HG02885 (cell line): ENCODE results near the gene PRDM10.
"Not testable (repeated sequence)": the region's sequence is repeated elsewhere in the genome, so short reads cannot be mapped to it uniquely, and the experiment has no call there.

Experiments used
- ATAC-seq: cut with Tn5 transposase; IDR thresholded peaks from one replicate; pipeline ENCODE4 v1.9.1; 2021; ENCODE audit warnings: mild to moderate bottlenecking; ENCODE audit not compliant: unreplicated experiment, poor library complexity

PRDM10 gene

DNA sequence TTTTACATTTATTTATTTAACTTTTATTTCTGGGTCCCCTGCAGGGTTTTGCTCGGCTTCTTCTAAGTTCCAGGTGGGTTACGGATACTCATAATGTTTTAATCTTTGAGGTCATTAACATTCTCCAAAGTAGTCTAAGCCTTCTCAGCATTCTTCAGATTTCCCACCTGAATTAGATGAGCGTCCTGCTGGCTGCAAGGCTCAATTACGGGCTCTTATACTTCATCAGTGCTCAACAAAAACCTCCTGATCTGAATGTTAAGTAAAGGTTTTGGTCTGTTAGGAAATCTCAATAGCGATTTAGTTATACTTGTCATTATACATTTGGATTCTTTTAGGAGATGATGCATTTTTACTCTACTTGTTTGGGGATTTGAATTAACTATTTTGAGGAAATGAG is 80.0 kb downstream of the PRDM10 start:
- ATAC-seq, result no peak

DNA sequence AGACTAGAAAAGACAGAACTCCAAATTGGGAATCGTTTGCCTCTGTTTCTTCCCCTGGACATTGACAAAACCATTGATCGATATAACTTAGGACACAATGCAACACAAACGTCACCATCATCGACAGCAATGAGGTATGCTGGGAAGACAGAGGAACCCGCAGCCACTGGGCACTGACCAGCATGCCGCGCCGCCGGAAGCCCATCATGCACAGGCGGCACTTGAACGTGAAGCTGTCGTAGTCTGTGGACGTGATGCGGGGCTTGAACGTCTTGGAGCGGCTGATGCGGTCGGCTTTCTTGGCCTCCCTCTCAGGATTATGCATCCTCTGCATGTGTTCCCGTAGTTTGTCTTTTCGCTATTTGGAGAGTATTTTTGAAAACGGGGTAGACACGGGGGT is 84.3 kb downstream of the PRDM10 start:
- ATAC-seq, result no peak

DNA sequence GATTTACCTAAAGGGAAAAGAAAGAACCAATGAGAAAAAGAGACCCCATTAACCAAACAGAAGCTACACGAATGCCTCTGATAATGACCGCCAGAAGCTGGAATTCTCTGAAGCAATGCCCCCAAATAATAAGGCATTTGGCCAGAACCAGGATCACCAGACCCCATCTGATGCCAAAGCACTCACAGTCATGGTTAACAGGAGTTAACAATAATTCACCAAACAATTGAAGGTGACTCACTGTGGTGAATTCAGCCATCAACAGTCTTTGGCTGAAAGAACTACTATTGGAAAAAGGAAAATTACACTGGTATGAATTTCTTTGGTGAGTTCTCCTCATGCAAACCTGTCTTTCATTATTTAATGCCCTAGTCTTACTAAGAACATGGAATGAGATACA is 85.4 kb downstream of the PRDM10 start:
- no peak for ATAC-seq

DNA sequence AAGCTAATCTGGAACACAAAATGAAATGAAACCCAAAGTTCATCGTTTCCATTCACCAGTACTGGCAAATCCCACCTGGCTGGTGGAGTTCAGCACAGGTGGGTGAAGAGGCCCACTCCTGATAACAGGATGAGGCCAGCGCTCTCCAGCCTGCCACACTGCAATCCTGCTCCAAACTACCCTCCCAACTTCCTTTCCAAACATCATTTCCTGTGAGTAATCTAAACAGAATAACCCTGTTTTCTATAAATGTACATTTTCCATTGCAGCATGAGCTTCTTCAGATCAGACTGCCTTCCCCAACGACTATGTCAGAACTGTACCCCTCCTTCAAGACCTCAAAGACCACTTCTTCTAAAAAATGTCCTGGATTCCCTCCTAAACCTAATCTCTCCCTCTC is 91.3 kb downstream of the PRDM10 start:
- ATAC-seq, result no peak

DNA sequence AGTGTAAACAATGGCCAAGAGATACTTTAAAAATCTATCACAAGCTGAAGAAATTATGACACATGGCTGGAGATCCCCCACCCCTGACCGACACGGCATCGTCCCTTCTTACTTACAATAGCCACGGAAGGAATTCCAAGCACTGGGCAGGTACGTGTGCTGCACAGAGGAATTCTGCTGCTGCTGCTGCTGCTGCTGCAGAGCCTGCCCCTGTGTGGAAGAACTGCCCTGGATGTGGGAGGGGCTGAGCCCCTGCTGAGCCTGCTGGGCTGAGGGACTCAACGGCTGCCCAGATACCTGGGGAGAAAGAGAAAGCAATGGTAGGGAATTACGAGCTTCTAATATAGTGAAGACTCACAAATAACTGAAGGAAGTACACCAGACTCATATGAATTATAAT is 92.3 kb downstream of the PRDM10 start:
- ATAC-seq, result no peak

DNA sequence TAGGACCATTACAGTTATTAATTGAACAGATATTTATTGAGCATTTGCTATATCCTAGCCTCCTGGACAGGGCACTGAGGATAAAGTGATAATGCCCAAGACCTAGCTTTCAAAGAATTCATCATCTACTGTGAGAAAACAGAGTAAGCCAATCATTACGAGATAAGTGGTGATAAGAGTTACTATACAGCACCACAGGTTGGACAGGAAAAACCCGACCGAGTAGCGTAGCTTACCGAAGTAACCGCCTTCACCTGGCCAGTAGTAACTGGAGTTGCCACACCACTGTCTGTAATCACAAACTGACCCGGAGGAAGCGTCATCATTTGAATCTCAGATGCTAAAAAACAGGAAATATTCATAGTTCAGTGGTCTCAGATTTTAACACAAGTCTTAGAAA is 97.2 kb downstream of the PRDM10 start:
- no peak for ATAC-seq

DNA sequence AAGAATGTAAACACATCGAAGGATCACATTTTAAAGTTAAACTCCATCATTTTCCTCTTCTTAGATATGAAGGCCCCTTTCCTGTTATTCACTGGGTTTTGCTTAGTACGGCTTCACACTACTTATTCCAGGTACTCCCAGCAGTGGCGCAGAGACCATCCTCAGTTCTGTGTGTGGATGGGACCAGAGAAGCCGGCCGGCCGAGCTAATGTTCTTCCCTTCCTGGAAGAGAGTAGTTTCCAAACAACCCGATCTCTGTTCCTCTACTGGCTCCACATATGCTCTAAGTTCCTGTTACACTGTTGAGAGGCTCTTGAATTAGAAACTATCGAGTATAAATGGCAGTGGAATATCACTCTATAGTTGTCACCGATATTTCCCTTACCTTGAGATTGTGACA is 106.6 kb downstream of the PRDM10 start:
- no peak for ATAC-seq

DNA sequence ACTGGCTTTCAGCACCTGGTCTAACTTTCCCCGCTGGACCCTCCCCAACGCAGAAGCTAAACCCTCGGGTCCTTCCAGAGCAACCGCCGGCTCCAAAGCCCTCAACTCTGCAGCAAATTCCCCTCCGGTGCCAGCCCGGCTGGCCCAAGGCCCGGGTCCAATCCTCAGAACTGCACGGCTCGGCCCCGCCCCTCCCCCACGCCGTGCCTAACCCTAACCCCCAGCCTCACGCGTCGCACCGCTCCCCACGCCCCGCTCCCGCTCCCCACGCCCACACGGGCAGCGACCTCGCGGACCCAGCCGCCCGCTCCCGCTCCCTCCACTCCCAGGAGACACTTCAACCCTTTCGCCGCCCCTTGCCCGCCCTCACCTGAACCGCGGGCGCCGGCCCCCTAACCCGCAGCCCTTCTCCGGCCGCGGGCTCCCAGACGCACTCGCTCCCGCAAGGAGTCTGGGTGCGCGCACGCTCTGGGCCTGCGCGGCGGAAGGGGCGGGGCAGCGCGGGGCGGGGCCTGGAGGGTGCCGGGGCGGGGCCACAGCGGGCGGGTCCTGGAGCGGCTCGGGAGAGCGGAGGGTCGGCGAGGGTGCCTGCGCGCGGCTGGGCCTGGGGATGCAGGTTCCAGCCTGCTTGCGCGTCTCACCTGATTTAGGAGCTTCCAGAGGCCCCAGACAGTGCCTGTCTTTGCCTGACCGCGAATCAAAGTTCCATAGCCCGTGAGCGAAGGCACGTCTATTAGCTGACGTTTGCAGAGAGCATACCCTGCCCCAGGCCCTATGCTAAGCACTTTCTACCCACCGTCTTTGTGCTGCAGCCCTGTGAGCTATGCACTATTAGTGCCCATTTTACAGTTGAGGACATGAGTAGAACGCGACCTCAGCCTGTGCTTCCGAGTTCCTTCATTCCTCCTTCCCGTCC is 107.3 kb downstream of the PRDM10 start, which contains the start of gene NFRKB:
Gene NFRKB, minus strand, starts transcription at position 453 of the 916 bp plus-strand sequence. CDS start 2,729 bp downstream, outside the sequence.
- ATAC-seq, result peak; percentile 94

DNA sequence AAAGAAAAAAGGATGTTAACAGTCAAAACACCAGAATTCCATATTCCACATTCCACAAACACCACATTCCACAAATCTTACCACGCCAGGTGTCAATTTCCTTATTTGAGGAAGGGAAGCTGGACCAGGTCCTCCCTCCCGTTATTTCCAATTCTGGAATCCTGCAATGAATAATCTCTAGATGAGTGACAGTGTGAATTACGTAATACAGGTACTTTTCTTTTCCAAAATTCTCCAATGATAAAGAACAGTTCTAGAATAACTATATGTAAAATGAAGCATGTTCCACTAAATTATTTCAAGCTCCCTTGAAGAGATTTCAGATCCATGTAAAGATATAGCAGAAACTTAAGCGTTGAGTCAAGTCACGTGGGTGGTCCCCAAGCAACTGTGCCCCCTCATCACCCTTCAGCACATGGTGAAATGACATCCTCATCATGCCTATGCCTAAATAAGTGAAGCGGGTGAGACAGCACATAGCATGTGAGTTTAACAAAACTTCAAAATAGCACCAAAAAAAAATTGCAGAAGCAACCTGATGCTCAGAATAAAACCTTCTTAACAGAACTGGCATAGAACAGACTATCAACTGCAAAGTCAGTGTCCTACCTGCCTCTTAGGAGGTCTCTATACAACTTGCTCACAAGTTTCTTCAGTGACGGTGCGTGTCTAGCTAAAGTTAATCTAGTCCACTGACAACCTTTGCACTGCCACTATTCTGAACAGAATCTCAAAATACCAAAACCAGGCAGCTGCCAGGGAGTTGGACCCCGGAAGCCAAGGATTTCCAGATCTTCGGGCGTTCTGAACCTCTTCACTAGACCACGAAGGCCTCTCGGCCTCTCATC is 108.1 kb downstream of the PRDM10 start:
- peak; percentile 16 for ATAC-seq

DNA sequence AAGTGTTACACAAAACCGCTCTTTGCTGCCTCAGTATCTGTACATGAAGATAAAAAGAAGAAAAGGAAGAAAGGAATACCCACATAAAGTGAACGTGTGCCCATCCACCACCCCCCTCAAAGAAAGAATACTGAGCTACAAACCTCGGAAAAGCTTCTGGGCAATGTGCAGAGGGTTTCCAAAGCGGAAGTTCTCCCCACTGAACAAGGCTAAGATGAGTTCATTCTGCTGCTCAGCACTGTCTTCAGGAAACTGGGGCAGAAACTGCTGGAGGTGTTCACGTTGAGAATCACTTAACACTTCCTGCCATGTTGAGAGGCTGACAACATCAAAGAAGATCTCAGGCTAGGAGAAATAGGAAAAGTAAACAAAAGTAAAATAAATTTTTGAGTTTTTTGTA is 114.2 kb downstream of the PRDM10 start:
- no peak for ATAC-seq

DNA sequence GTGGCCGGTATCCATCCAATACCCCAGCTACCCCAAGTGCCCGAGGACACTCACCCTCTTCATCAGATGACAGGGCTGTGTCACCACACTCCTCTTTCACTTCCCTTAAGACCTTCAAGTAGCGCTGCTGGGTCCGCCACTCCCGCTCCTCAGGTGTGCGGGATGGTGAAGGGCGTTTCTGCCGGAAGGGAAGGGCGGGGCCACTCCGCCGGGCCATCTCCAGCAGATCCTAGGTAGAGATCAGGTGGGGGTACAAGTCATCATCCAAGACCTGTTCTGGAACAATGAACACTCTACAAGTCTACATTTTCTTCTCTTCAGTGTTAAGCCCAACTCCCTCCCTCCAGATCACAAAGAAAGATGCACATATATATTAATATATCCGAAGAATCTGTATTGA is 117.3 kb downstream of the PRDM10 start:
- ATAC-seq, result no peak

DNA sequence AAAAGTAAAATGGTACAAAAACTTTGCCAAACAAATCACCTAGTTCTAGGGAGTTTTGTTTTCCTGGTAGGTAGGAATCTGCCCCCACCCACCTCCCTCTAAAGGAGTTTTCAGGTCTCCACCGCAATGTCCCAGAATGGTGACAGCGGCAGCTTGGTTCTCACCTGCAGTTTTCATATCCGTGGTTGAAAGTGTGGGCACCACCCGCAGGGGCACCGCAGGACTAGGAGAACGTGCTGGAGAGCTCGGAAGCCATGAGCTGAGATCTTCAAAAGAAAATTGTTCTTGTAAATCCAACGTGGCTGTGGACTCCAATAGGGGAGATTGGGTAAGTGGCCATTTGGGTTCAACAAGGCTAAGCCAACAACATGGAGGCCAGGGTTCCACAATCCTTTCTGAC is 118.1 kb downstream of the PRDM10 start:
- no peak for ATAC-seq

DNA sequence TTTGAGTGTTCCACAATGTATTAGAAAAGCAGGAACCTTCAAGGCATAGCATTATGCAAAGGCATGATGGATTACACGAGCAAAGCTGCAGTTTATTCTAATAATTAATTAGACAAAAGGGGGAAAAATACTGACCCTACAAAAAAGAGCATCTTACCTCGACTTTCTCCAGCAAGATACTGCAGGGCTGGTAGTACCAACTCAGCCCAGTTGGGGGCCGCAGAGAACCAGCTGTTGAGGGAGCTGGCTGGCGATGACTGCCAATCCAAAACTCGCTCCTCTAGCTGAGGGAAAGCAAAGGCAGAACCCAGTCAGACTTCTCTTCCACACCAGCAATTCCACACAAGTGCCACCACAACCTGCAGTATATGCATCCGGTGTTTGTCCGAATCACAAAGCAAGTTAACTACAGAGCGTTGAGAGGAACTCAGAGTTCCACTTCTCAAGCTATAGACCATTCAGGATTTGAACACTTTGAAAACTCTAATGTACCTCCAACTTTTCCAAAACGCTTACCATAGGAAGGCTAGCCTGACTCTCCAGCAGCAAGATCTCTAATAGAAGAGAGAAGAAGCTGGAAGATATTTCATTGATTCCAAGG is 121.0 kb downstream of the PRDM10 start:
- ATAC-seq, result peak; percentile 67

DNA sequence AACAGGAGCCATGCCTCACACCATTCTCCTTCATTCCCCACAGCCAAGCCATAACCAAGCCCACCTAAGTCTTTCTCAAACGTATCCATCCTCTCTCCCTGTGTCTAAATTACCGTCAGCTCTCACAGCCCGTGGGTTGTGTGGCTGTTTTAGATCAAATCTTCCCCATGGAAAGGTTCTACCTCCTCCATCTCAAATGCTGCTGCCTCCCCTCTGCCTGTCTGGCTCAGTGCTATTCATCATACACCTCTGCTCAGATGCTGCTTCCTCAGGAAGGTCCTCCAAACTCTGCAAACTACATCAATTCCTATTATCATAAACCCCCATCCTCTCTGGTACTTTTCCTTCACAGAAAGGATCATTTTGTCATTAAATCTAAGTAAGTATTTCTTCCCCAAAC is 122.3 kb downstream of the PRDM10 start:
- no peak for ATAC-seq

DNA sequence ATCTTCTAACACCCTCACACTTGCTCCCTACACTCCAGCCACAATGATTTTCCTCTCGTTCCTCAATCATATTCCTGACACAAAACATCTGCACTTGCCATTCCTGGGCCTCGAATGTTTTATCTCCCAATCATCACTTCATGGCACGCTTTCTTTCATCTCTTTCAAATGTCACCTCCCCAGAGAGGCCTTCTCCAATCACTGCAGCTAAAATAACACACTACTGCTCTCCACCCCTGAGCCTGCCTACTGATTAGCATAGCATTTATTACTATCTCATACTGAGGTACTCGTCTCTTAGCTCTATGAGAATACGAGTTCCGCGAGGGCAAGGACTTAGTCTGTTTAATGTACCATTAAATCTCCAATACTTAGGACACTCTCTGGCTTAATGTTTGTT is 130.7 kb downstream of the PRDM10 start:
- ATAC-seq, result no peak

DNA sequence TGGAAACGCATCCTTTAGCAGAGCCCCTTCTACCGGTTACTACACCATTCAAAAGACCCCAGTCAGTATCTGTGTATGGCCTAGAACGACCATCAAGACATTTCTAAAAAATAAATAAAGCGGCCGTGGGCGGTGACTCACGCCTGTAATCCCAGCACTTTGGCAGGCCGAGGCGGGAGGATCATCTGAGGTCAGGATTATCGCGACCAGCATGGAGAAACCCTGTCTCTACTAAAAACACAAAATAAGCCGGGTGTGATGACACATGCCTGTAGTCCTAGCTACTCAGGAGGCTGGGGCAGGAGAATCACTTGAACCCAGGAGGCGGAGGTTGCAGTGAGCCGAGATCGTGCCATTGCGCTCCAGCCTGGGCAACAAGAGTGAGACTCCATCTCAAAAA is 134.0 kb downstream of the PRDM10 start:
- ATAC-seq, result not testable (repeated sequence)

DNA sequence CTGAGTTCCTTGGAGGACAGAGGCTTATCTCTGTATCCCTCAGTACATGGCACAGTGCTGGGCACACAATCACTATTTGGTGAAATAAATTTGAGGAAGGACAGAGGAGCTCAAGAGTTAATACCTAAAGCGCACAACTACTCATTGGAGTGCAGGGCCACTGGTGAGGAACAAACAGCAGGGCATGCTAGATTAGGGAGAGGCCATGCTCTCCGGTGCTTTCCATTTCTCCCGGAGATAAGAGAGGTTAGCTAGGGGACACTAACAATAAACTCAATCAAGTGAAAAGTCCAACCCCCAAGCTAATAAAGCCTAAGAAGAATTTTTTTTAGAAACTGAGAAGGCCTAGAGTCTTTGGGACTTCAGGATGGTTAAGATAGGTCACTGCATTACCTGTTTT is 136.3 kb downstream of the PRDM10 start:
- no peak for ATAC-seq

DNA sequence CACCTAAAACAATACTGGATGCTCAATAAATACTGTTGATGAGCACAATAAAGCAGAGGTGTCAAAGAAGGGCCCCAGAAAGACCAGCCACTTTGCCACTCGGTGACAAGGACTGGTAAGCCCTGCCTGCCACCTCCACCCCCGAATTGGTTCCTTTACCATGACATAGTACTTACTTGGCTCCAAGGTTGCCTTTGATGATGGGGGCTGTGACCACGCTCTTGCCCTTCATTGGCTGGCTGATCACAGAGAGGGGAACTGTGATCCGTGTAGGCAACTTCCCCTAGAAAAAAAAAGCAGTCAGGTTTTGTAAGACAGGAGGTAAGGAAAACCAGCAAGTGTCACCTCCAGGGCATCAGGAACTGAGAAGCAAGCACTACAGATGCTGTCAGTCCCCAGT is 136.9 kb downstream of the PRDM10 start:
- no peak for ATAC-seq

DNA sequence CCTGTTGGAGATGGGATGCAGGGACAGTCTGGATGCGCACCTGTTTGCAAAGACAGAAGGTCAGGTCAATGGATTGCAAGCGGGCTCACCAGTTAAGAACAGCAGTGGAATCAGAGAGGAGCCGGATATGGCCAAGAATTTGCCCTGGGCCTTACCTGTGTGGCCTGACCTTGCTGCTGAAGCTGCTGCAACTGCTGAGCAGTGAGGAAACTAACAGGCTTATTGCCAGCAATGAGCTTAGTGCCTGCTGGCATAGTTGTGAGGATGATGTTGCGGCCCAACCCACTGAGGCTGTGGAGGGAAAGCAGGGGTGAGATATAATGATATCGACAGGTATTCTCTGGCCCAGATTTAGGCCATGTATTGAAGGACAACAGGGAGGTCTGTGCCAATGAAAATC is 137.8 kb downstream of the PRDM10 start:
- ATAC-seq, result no peak

DNA sequence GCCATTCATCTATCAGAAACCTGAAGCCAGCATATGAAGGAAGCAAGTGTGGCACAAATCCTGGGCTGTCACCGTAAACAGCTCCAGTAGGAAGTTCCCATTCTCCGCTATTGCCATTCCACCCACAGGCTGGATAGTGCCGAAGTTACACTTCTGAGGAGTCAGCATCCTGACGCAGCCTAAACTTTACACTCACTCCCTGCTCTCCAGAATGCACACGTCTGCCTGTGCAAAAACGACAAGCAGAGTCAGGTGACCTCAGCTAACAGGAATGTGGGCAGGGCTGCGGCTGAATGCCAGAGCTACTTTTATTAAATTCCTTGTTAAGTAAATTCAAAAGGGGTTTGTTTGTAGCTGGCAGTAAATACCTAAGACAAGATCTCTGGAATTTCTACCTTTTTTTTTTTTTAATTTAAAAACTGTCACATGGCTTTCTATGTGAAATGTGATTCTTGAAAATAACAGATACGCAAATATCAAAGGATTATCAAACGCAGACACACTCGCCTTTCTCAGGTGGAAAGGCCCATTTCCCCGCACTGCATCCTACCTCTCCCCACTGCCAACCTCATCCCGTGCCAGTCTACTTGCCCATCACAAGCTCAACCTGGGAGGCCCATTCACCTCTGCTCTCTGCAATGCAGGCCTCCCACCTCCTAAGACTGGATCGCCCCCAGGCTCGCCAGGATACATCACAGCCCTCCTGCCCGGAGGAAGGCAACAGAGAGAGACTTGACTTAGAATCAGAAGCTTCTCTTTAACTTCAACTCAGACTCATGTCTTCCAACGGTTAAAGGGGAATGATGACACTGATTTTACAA is 140.7 kb downstream of the PRDM10 start:
- no peak for ATAC-seq
